SU-DHL-6 (cell line): Measurements from ENCODE around the gene PGBD2.

ENCODE experiments used
- CTCF ChIP-seq: fragments of 200-600 bp; sonication (generic); IDR thresholded peaks from one replicate; pipeline ENCODE4 v1.5.1; 2017; ENCODE audit warnings: antibody characterized with exemption, mild to moderate bottlenecking, low read length, moderate library complexity; ENCODE audit not compliant: insufficient read depth, poor library complexity, severe bottlenecking
- EZH2phosphoT487 ChIP-seq: fragments of 200-600 bp; sonication (generic), shearing (Covaris generic); conservative IDR thresholded peaks from 2 replicates; pipeline ENCODE4 v1.6.1; 2018; ENCODE audit warnings: mild to moderate bottlenecking, antibody characterized with exemption, low read length, moderate library complexity, mixed read lengths

GRCh38 chr1:248860007-248860406 is 46.0 kb upstream of the PGBD2 start:
- TF ChIP-seq CTCF: no peak
- TF ChIP-seq EZH2phosphoT487: no peak
